GM21515 (cell line): ENCODE data around the gene ZNF32.
"Not testable (repeated sequence)": the region's sequence is repeated elsewhere in the genome, so short reads cannot be mapped to it uniquely, and the experiment has no call there.

Experiments used
- ATAC-seq: cut with Tn5 transposase; IDR thresholded peaks from one replicate; pipeline ENCODE4 v1.9.1; 2021; ENCODE audit not compliant: unreplicated experiment

The ZNF32 gene

GRCh38 chr10:43640603-43641002 is 8.1 kb downstream of the ZNF32 start:
- ATAC-seq: no peak

GRCh38 chr10:43635816-43636215 is 12.9 kb downstream of the ZNF32 start:
- not testable (repeated sequence) for ATAC-seq

- ATAC-seq: no peak
Measured at GRCh38 chr10:43628956-43629355, 19.7 kb downstream of the ZNF32 start.

GRCh38 chr10:43627942-43628341 is 20.7 kb downstream of the ZNF32 start:
- ATAC-seq: no peak

GRCh38 chr10:43623351-43623750 is 25.3 kb downstream of the ZNF32 start:
- ATAC-seq: no peak

- no peak for ATAC-seq
Measured at GRCh38 chr10:43622038-43622437, 26.6 kb downstream of the ZNF32 start.

- no peak for ATAC-seq
Measured at GRCh38 chr10:43619368-43619767, 29.3 kb downstream of the ZNF32 start.

GRCh38 chr10:43616697-43617370 is 31.8 kb downstream of the ZNF32 start:
- no peak for ATAC-seq

GRCh38 chr10:43610636-43611035 is 38.0 kb downstream of the ZNF32 start:
- no peak for ATAC-seq

GRCh38 chr10:43607199-43607573 is 41.5 kb downstream of the ZNF32 start:
- no peak for ATAC-seq

GRCh38 chr10:43606323-43607198 is 42.1 kb downstream of the ZNF32 start, which contains the start of gene ZNF485:
Gene ZNF485, plus strand, starts transcription at chr10:43606438. Its CDS starts 613 bp downstream, at chr10:43607051.
- peak; percentile 98 for ATAC-seq

- ATAC-seq: peak; percentile 20
Measured at GRCh38 chr10:43605850-43606322, 42.8 kb downstream of the ZNF32 start.

- ATAC-seq: not testable (repeated sequence)
Measured at GRCh38 chr10:43601576-43601975, 47.1 kb downstream of the ZNF32 start.

- ATAC-seq: no peak
Measured at GRCh38 chr10:43599333-43599732, 49.3 kb downstream of the ZNF32 start.

GRCh38 chr10:43598446-43598845 is 50.2 kb downstream of the ZNF32 start:
- ATAC-seq: no peak

- ATAC-seq: no peak
Measured at GRCh38 chr10:43596546-43596945, 52.1 kb downstream of the ZNF32 start.

- ATAC-seq: peak; percentile 69
Measured at GRCh38 chr10:43595739-43596298, 52.9 kb downstream of the ZNF32 start.

GRCh38 chr10:43594944-43595589 is 53.6 kb downstream of the ZNF32 start:
- peak; percentile 92 for ATAC-seq
